WTC11 (cell line): ENCODE measurements around the gene ZNF622. TPM values are rescaled to one million over a fixed set of nuclear protein-coding genes. Genes with fewer than 3 reads are reported as not detected.

Source experiments
- ATAC-seq: fragments of 200-7000 bp; cut with Tn5 transposase; 2 replicates; pipeline ENCODE4 v1.10.0; 2021; ENCODE audit warnings: mild to moderate bottlenecking, moderate library complexity
- CTCF ChIA-PET: fragments of 300-600 bp; sonication (Branson Sonifier 250); formaldehyde crosslinking; loops from one replicate; lab custom pipeline; 2021; ENCODE audit warnings: antibody characterized with exemption; lab: Charles Lee
- POLR2A ChIA-PET: fragments of 350-600 bp; sonication (Branson Sonifier 250); formaldehyde crosslinking; loops from one replicate; lab custom pipeline; 2021; ENCODE audit warnings: antibody characterized with exemption; lab: Charles Lee
- DNase-seq: peaks from one replicate; pipeline ENCODE4 v3.0.0; 2021; ENCODE audit warnings: low spot score
- H3K27ac Mint-ChIP-seq: 2 replicates; pipeline ENCODE4 v1.8.0; 2021; ENCODE audit warnings: mixed read lengths
- H3K27me3 Mint-ChIP-seq: 2 replicates; pipeline ENCODE4 v1.8.0; 2021; ENCODE audit warnings: low read depth, mild to moderate bottlenecking, moderate library complexity, mixed read lengths
- H3K36me3 Mint-ChIP-seq: 2 replicates; pipeline ENCODE4 v1.8.0; 2021; ENCODE audit warnings: mixed read lengths
- H3K4me1 Mint-ChIP-seq: 2 replicates; pipeline ENCODE4 v1.8.0; 2022; ENCODE audit warnings: mixed read lengths
- H3K4me3 Mint-ChIP-seq: 2 replicates; pipeline ENCODE4 v1.8.0; 2021; ENCODE audit warnings: mild to moderate bottlenecking, moderate library complexity, mixed read lengths
- H3K9me3 Mint-ChIP-seq: 2 replicates; pipeline ENCODE4 v1.8.0; 2021; ENCODE audit warnings: mixed read lengths
- EMX1 ChIP-seq: fragments of 250-450 bp; sonication (Bioruptor Pico); IDR thresholded peaks from 2 replicates; pipeline ENCODE4 v1.8.0; 2021; ENCODE audit warnings: mild to moderate bottlenecking
- ESRRA ChIP-seq: sonication (generic); formaldehyde crosslinking; IDR thresholded peaks from 2 replicates; pipeline ENCODE4 v1.8.1; 2022; ENCODE audit warnings: mild to moderate bottlenecking, missing genetic modification reagents, borderline replicate concordance
- ETV6 ChIP-seq: sonication (generic); formaldehyde crosslinking; IDR thresholded peaks from 2 replicates; pipeline ENCODE4 v1.8.1; 2022; ENCODE audit warnings: mild to moderate bottlenecking, missing genetic modification reagents
- FOXK1 ChIP-seq: sonication (generic); formaldehyde crosslinking; IDR thresholded peaks from 2 replicates; pipeline ENCODE4 v1.8.0; 2022; ENCODE audit warnings: mild to moderate bottlenecking, moderate library complexity, missing genetic modification reagents
- KAT7 ChIP-seq: sonication (generic); formaldehyde crosslinking; IDR thresholded peaks from 2 replicates; pipeline ENCODE4 v1.8.1; 2023; ENCODE audit warnings: missing genetic modification reagents, mild to moderate bottlenecking, borderline replicate concordance
- NFE2L1 ChIP-seq: sonication (generic); formaldehyde crosslinking; IDR thresholded peaks from 2 replicates; pipeline ENCODE4 v1.8.1; 2023; ENCODE audit warnings: missing genetic modification reagents
- NR2C2 ChIP-seq: sonication (generic); formaldehyde crosslinking; IDR thresholded peaks from 2 replicates; pipeline ENCODE4 v1.8.0; 2022; ENCODE audit warnings: mild to moderate bottlenecking, missing genetic modification reagents
- SMAD3 ChIP-seq: sonication (generic); formaldehyde crosslinking; IDR thresholded peaks from 2 replicates; pipeline ENCODE4 v1.8.0; 2022; ENCODE audit warnings: missing genetic modification reagents, mild to moderate bottlenecking, borderline replicate concordance
- SMAD4 ChIP-seq: sonication (generic); formaldehyde crosslinking; IDR thresholded peaks from 2 replicates; pipeline ENCODE4 v1.8.0; 2022; ENCODE audit warnings: mild to moderate bottlenecking, missing genetic modification reagents
- TCF7 ChIP-seq: sonication (generic); formaldehyde crosslinking; IDR thresholded peaks from 2 replicates; pipeline ENCODE4 v1.8.0; 2022; ENCODE audit warnings: mild to moderate bottlenecking, low read depth, missing genetic modification reagents, moderate library complexity
- TEAD1 ChIP-seq: sonication (generic); formaldehyde crosslinking; IDR thresholded peaks from 2 replicates; pipeline ENCODE4 v1.8.0; 2022; ENCODE audit warnings: mild to moderate bottlenecking, missing genetic modification reagents
- TP53 ChIP-seq: sonication (generic); formaldehyde crosslinking; IDR thresholded peaks from 2 replicates; pipeline ENCODE4 v1.8.1; 2023; ENCODE audit warnings: mild to moderate bottlenecking, missing genetic modification reagents
- ZNF219 ChIP-seq: sonication (generic); formaldehyde crosslinking; IDR thresholded peaks from 2 replicates; pipeline ENCODE4 v1.8.0; 2023; ENCODE audit warnings: missing genetic modification reagents, mild to moderate bottlenecking, borderline replicate concordance
- ZNF263 ChIP-seq: sonication (generic); formaldehyde crosslinking; IDR thresholded peaks from 2 replicates; pipeline ENCODE4 v1.8.1; 2022; ENCODE audit warnings: low read depth, mild to moderate bottlenecking, moderate library complexity, missing genetic modification reagents
- ZNF416 ChIP-seq: fragments of 250-450 bp; sonication (Bioruptor Pico); IDR thresholded peaks from 2 replicates; pipeline ENCODE4 v1.9.0; 2021; ENCODE audit warnings: mild to moderate bottlenecking, inconsistent platforms
- total RNA-seq: library from RNA; stranded (reverse); gene quantifications from 3 replicates; pipeline ENCODE4 v1.2.3, GENCODE V29; 2021
- TF ChIP-seq, protein P1 (sequence below): fragments of 200-600 bp; IDR thresholded peaks from 2 replicates; pipeline ENCODE4 v1.8.0; 2022; ENCODE audit warnings: antibody characterized with exemption
- TF ChIP-seq, protein P2 (sequence below): sonication (generic); formaldehyde crosslinking; IDR thresholded peaks from 2 replicates; pipeline ENCODE4 v1.8.0; 2023; ENCODE audit warnings: missing genetic modification reagents, mild to moderate bottlenecking, borderline replicate concordance
- TF ChIP-seq, protein P3 (sequence below): sonication (generic); formaldehyde crosslinking; IDR thresholded peaks from 2 replicates; pipeline ENCODE4 v1.8.0; 2022; ENCODE audit warnings: mild to moderate bottlenecking, missing genetic modification reagents
- TF ChIP-seq, protein P4 (sequence below): sonication (generic); formaldehyde crosslinking; IDR thresholded peaks from 2 replicates; pipeline ENCODE4 v1.8.1; 2023; ENCODE audit warnings: mild to moderate bottlenecking, missing genetic modification reagents
- TF ChIP-seq, protein P5 (sequence below): sonication (generic); formaldehyde crosslinking; conservative IDR thresholded peaks from 2 replicates; pipeline ENCODE4 v1.8.1; 2022; ENCODE audit warnings: mild to moderate bottlenecking, missing genetic modification reagents
- TF ChIP-seq, protein P6 (sequence below): sonication (generic); formaldehyde crosslinking; IDR thresholded peaks from 2 replicates; pipeline ENCODE4 v1.8.1; 2023; ENCODE audit warnings: mild to moderate bottlenecking, moderate library complexity, missing genetic modification reagents
- TF ChIP-seq, protein P7 (sequence below): fragments of 250-450 bp; sonication (Bioruptor Pico); IDR thresholded peaks from 2 replicates; pipeline ENCODE4 v1.9.0; 2021; ENCODE audit warnings: mild to moderate bottlenecking

The ZNF622 gene
- total RNA-seq, 1 experiment from 2014 or later: 37.9 TPM

DNA sequence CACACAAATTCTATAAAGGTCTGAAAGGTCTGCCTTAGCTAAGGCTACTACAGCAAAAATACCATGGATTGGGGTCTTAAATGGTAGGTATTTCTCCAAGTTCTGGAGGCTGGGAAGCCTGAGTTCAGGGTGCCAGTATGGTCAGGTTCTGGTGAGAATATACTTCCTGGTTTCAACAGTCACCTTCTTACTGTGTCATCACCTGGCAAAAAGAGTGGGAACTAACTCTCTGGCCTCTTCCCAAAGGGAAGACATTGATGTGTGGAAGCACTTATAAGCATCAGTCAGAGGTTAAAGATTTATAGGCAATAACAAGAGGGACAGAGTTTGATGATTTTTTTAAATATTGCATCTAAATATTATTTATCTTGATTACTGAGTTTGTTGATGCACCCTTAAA lies 53.0 kb downstream of the ZNF622 start:
- no peak for ATAC-seq
- POLR2A ChIA-PET: no interaction called here

DNA sequence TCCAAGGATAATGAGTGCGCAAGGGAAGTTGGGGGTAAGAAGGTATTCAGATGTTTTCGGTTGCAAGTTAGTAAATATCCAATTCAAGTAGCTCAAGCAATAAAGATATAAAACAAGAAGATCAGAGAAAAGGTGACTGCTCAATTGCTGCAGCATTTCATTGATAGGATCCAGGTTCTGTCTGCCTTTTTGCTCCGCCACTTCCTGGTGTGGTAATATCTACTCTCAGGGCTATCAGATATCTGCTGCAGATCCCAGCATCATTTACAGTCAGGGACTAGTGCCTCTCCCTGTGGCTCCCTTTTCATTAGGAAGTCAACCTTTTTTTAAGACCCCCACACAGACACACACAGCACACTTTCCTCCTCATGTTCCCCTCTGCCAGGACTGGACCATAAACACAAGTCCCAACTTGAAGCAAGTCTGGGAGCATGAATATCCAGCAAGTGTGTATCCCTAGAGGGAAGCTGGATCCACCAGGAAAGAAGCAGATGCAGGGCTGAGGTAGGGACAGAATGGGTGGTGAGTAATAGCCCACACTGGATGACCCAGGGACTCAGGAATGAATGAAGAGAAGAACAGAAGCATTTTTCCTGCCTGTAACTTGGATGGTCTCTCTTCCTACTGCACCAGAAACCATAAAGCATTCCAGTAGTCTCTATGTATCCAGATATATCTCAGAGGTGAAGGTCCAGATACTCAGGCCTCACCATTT lies 53.7 kb downstream of the ZNF622 start:
- Mint-ChIP-seq H3K9me3 (peaks cover 24% of the 10 kb centered on the region), H3K27ac (no peak overlapping the region), H3K27me3 (no peaks in the 10 kb centered on the region; the same call in 1 of the 2 replicates), H3K4me1 (peaks cover 9% of the 10 kb centered on the region), H3K36me3 (peaks cover 4% of the 10 kb centered on the region), H3K4me3 (no peak overlapping the region)
- ChIA-PET POLR2A (no interaction called here), CTCF (no interaction called here)
- ATAC-seq: no peak
- no peak for TF ChIP-seq ETV6
- TF ChIP-seq KAT7: no peak
- no peak for TF ChIP-seq ZNF416 (CRISPR knock-in tag)
- TF ChIP-seq TEAD1 (CRISPR knock-in tag): no peak
- TF ChIP-seq, protein P1, sequence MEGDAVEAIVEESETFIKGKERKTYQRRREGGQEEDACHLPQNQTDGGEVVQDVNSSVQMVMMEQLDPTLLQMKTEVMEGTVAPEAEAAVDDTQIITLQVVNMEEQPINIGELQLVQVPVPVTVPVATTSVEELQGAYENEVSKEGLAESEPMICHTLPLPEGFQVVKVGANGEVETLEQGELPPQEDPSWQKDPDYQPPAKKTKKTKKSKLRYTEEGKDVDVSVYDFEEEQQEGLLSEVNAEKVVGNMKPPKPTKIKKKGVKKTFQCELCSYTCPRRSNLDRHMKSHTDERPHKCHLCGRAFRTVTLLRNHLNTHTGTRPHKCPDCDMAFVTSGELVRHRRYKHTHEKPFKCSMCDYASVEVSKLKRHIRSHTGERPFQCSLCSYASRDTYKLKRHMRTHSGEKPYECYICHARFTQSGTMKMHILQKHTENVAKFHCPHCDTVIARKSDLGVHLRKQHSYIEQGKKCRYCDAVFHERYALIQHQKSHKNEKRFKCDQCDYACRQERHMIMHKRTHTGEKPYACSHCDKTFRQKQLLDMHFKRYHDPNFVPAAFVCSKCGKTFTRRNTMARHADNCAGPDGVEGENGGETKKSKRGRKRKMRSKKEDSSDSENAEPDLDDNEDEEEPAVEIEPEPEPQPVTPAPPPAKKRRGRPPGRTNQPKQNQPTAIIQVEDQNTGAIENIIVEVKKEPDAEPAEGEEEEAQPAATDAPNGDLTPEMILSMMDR: no peak
- TF ChIP-seq NFE2L1 (CRISPR knock-in tag): no peak
- no peak for TF ChIP-seq ESRRA (CRISPR knock-in tag)
- TF ChIP-seq, protein P2, sequence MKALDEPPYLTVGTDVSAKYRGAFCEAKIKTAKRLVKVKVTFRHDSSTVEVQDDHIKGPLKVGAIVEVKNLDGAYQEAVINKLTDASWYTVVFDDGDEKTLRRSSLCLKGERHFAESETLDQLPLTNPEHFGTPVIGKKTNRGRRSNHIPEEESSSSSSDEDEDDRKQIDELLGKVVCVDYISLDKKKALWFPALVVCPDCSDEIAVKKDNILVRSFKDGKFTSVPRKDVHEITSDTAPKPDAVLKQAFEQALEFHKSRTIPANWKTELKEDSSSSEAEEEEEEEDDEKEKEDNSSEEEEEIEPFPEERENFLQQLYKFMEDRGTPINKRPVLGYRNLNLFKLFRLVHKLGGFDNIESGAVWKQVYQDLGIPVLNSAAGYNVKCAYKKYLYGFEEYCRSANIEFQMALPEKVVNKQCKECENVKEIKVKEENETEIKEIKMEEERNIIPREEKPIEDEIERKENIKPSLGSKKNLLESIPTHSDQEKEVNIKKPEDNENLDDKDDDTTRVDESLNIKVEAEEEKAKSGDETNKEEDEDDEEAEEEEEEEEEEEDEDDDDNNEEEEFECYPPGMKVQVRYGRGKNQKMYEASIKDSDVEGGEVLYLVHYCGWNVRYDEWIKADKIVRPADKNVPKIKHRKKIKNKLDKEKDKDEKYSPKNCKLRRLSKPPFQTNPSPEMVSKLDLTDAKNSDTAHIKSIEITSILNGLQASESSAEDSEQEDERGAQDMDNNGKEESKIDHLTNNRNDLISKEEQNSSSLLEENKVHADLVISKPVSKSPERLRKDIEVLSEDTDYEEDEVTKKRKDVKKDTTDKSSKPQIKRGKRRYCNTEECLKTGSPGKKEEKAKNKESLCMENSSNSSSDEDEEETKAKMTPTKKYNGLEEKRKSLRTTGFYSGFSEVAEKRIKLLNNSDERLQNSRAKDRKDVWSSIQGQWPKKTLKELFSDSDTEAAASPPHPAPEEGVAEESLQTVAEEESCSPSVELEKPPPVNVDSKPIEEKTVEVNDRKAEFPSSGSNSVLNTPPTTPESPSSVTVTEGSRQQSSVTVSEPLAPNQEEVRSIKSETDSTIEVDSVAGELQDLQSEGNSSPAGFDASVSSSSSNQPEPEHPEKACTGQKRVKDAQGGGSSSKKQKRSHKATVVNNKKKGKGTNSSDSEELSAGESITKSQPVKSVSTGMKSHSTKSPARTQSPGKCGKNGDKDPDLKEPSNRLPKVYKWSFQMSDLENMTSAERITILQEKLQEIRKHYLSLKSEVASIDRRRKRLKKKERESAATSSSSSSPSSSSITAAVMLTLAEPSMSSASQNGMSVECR: no peak
- no peak for TF ChIP-seq SMAD4
- TF ChIP-seq, protein P3, sequence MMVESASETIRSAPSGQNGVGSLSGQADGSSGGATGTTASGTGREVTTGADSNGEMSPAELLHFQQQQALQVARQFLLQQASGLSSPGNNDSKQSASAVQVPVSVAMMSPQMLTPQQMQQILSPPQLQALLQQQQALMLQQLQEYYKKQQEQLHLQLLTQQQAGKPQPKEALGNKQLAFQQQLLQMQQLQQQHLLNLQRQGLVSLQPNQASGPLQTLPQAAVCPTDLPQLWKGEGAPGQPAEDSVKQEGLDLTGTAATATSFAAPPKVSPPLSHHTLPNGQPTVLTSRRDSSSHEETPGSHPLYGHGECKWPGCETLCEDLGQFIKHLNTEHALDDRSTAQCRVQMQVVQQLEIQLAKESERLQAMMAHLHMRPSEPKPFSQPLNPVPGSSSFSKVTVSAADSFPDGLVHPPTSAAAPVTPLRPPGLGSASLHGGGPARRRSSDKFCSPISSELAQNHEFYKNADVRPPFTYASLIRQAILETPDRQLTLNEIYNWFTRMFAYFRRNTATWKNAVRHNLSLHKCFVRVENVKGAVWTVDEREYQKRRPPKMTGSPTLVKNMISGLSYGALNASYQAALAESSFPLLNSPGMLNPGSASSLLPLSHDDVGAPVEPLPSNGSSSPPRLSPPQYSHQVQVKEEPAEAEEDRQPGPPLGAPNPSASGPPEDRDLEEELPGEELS (CRISPR knock-in tag): no peak
- no peak for TF ChIP-seq FOXK1
- no peak for DNase-seq

More for the DNA sequence above, 53.0 kb downstream of the ZNF622 start:
- H3K27ac Mint-ChIP-seq: no peak overlapping the region
- peaks cover 9% of the 10 kb centered on the region for H3K4me1 Mint-ChIP-seq
- H3K9me3 Mint-ChIP-seq: peaks cover 22% of the 10 kb centered on the region
- CTCF ChIA-PET: no interaction called here
- H3K27me3 Mint-ChIP-seq: no peaks in the 10 kb centered on the region; the same call in 1 of the 2 replicates
- TF ChIP-seq ESRRA (CRISPR knock-in tag) (no peak), EMX1 (CRISPR knock-in tag) (no peak), TP53 (CRISPR knock-in tag) (no peak), SMAD4 (no peak), SMAD3 (CRISPR knock-in tag) (no peak), TCF7 (CRISPR knock-in tag) (no peak), ZNF263 (CRISPR knock-in tag) (no peak), NR2C2 (CRISPR knock-in tag) (no peak), ZNF219 (no peak)
- TF ChIP-seq, protein P4, sequence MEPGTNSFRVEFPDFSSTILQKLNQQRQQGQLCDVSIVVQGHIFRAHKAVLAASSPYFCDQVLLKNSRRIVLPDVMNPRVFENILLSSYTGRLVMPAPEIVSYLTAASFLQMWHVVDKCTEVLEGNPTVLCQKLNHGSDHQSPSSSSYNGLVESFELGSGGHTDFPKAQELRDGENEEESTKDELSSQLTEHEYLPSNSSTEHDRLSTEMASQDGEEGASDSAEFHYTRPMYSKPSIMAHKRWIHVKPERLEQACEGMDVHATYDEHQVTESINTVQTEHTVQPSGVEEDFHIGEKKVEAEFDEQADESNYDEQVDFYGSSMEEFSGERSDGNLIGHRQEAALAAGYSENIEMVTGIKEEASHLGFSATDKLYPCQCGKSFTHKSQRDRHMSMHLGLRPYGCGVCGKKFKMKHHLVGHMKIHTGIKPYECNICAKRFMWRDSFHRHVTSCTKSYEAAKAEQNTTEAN (CRISPR knock-in tag): no peak
- TF ChIP-seq, protein P5, sequence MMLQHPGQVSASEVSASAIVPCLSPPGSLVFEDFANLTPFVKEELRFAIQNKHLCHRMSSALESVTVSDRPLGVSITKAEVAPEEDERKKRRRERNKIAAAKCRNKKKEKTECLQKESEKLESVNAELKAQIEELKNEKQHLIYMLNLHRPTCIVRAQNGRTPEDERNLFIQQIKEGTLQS (CRISPR knock-in tag): no peak
- TF ChIP-seq, protein P6, sequence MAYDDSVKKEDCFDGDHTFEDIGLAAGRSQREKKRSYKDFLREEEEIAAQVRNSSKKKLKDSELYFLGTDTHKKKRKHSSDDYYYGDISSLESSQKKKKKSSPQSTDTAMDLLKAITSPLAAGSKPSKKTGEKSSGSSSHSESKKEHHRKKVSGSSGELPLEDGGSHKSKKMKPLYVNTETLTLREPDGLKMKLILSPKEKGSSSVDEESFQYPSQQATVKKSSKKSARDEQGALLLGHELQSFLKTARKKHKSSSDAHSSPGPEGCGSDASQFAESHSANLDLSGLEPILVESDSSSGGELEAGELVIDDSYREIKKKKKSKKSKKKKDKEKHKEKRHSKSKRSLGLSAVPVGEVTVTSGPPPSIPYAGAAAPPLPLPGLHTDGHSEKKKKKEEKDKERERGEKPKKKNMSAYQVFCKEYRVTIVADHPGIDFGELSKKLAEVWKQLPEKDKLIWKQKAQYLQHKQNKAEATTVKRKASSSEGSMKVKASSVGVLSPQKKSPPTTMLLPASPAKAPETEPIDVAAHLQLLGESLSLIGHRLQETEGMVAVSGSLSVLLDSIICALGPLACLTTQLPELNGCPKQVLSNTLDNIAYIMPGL (CRISPR knock-in tag): no peak
- TF ChIP-seq, protein P7, sequence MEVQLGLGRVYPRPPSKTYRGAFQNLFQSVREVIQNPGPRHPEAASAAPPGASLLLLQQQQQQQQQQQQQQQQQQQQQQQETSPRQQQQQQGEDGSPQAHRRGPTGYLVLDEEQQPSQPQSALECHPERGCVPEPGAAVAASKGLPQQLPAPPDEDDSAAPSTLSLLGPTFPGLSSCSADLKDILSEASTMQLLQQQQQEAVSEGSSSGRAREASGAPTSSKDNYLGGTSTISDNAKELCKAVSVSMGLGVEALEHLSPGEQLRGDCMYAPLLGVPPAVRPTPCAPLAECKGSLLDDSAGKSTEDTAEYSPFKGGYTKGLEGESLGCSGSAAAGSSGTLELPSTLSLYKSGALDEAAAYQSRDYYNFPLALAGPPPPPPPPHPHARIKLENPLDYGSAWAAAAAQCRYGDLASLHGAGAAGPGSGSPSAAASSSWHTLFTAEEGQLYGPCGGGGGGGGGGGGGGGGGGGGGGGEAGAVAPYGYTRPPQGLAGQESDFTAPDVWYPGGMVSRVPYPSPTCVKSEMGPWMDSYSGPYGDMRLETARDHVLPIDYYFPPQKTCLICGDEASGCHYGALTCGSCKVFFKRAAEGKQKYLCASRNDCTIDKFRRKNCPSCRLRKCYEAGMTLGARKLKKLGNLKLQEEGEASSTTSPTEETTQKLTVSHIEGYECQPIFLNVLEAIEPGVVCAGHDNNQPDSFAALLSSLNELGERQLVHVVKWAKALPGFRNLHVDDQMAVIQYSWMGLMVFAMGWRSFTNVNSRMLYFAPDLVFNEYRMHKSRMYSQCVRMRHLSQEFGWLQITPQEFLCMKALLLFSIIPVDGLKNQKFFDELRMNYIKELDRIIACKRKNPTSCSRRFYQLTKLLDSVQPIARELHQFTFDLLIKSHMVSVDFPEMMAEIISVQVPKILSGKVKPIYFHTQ: no peak
- peaks cover 4% of the 10 kb centered on the region for H3K36me3 Mint-ChIP-seq
- no peak for DNase-seq
- H3K4me3 Mint-ChIP-seq: no peak overlapping the region
